ENCODE results near the gene TACSTD2.

DNA sequence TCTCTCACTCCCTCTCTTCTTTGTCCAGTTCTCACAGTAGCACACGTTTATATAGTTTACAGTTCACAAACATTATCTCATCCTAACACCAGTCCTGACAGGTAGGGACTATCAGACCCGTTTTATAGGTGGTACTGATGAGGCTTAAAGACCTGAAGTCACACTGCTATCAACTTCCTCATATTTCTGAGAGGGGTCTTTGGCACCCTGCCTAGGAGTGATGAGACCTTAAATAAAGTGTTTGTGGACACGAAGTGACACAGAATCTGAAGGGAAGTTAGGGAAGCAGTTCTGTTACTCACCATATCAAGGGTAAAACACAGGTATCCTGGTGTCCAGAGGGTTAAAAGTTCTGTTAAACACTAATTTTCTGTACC lies 590 bp upstream of the TACSTD2 start:
- TF ChIP-seq EZH2phosphoT487 (IDR thresholded peaks at IDR 0.05) (no peak), EZH2 (IDR thresholded peaks at IDR 0.05) (no peak)
- TF ChIP-seq, protein P1, sequence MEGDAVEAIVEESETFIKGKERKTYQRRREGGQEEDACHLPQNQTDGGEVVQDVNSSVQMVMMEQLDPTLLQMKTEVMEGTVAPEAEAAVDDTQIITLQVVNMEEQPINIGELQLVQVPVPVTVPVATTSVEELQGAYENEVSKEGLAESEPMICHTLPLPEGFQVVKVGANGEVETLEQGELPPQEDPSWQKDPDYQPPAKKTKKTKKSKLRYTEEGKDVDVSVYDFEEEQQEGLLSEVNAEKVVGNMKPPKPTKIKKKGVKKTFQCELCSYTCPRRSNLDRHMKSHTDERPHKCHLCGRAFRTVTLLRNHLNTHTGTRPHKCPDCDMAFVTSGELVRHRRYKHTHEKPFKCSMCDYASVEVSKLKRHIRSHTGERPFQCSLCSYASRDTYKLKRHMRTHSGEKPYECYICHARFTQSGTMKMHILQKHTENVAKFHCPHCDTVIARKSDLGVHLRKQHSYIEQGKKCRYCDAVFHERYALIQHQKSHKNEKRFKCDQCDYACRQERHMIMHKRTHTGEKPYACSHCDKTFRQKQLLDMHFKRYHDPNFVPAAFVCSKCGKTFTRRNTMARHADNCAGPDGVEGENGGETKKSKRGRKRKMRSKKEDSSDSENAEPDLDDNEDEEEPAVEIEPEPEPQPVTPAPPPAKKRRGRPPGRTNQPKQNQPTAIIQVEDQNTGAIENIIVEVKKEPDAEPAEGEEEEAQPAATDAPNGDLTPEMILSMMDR (IDR thresholded peaks at IDR 0.05): no peak

Data from neural progenitor cell (in vitro differentiated cells).